Esophagus muscularis mucosa (tissue), 4 donors: ENCODE results near the gene PTPRE. TPM values are rescaled to one million over a fixed set of nuclear protein-coding genes. Genes with fewer than 3 reads are reported as not detected.

Experiments
- DNase-seq: peaks from one replicate; pipeline ENCODE4 v3.0.0-alpha.2; 2017; ENCODE audit errors: extremely low spot score
- H3K27ac ChIP-seq, 4 donors: fragments of 200-600 bp; sonication (generic); replicated peaks in 1 of 4; 1 replicate in 3 of 4; 2 replicates in 1 of 4; pipeline ENCODE4 v1.5.1; 2016 to 2019; ENCODE audit warnings: mild to moderate bottlenecking in 1 of 4
- H3K27me3 ChIP-seq, 4 donors: fragments of 200-600 bp; sonication (generic); one replicate each; pipeline versions ENCODE4 v1.5.1 to v1.6.0; 2016 to 2019
- H3K36me3 ChIP-seq, 4 donors: fragments of 200-600 bp; sonication (generic); one replicate each; pipeline ENCODE4 v1.5.1; 2016 to 2019
- H3K4me1 ChIP-seq, 4 donors: fragments of 200-600 bp; sonication (generic); one replicate each; pipeline ENCODE4 v1.5.1; 2016 to 2019
- H3K4me3 ChIP-seq, 4 donors: fragments of 200-600 bp; sonication (generic); 1 replicate in 2 of 4; 2 replicates in 2 of 4; pipeline ENCODE4 v1.5.1; 2016 to 2019; ENCODE audit warnings: mild to moderate bottlenecking in 4 of 4, moderate library complexity in 1 of 4
- H3K9me3 ChIP-seq, 4 donors: fragments of 200-600 bp; sonication (generic); 1 replicate in 3 of 4; 2 replicates in 1 of 4; pipeline ENCODE4 v1.5.1; 2016 to 2019
- CTCF ChIP-seq, 3 experiments: fragments of 200-600 bp in 2 of 3; fragments of 450-650 bp in 1 of 3; sonication (generic) in 2 of 3; IDR thresholded peaks; one replicate each; pipeline ENCODE4 v1.5.1; 2017 to 2019; ENCODE audit warnings: antibody characterized with exemption in 3 of 3, mild to moderate bottlenecking in 2 of 3, moderate library complexity in 1 of 3
- EP300 ChIP-seq: sonication (generic); formaldehyde crosslinking; IDR thresholded peaks from one replicate; pipeline ENCODE4 v1.6.1; 2017; ENCODE audit warnings: antibody characterized with exemption
- POLR2A ChIP-seq: fragments of 450-650 bp; IDR thresholded peaks from one replicate; pipeline ENCODE4 v1.6.1; 2017; ENCODE audit warnings: antibody characterized with exemption, moderate library complexity, mild to moderate bottlenecking, low read depth
- POLR2AphosphoS5 ChIP-seq, 2 donors: sonication (generic); formaldehyde crosslinking; IDR thresholded peaks; one replicate each; pipeline ENCODE4 v1.6.1; 2017; ENCODE audit warnings: antibody characterized with exemption in 2 of 2
- WGBS: methylation state at CpG from one replicate; pipeline ENCODE4 v1.1.5; 2018; 5-methylcytosine and 5-hydroxymethylcytosine counted together
- intact Hi-C: fragments of 100-400 bp; cut with DNase I; formaldehyde crosslinking; loops from one replicate; pipeline ENCODE4 v1.15.1; 2023
- total RNA-seq, 4 donors: library from RNA; depleted of rRNA; stranded (reverse); fragments of >200 nt; gene quantifications; one replicate each; pipeline versions ENCODE4 v1.1.0 to v1.2.1, GENCODE V29; 2016

Gene PTPRE
- total RNA-seq, 4 donors from 2014 or later: 8.7 to 22.4 (median 13.3) TPM

- H3K36me3 ChIP-seq: peaks cover 17 to 96% (median 47%) of the 10 kb centered on the region in 4 donors
- H3K27ac ChIP-seq: no peak overlapping the region
- 88% methylated on average over 14 of the region's 14 CpGs for WGBS
- TF ChIP-seq CTCF (IDR thresholded peaks at IDR 0.05) (no peak), POLR2AphosphoS5 (IDR thresholded peaks at IDR 0.05) (no peak), EP300 (no peak), POLR2A (no peak)
- H3K9me3 ChIP-seq: no peaks in the 10 kb centered on the region
- H3K4me3 ChIP-seq: no peak overlapping the region
- peaks cover 0 to 5% (median 3%) of the 10 kb centered on the region in 4 donors for H3K4me1 ChIP-seq
- H3K27me3 ChIP-seq: peaks cover 0 to 10% (median 0%) of the 10 kb centered on the region in 4 donors
- intact Hi-C loops: loop anchor here (10.0 kb wide), 1 partner anchor 168 kb away; the partner anchor contains the start of gene PTPRE
- no peak for DNase-seq
These were observed 166.2 kb downstream of the PTPRE start for GRCh38 chr10:128072941-128073645.

- 84% methylated on average over 2 of the region's 2 CpGs for WGBS
- no peak overlapping the region for H3K27ac ChIP-seq
- TF ChIP-seq POLR2A (no peak), EP300 (no peak), POLR2AphosphoS5 (IDR thresholded peaks at IDR 0.05) (no peak), CTCF (IDR thresholded peaks at IDR 0.05) (no peak)
- no peak overlapping the region for H3K4me3 ChIP-seq
- peaks cover 17 to 96% (median 50%) of the 10 kb centered on the region in 4 donors for H3K36me3 ChIP-seq
- H3K4me1 ChIP-seq: peaks cover 0 to 3% (median 3%) of the 10 kb centered on the region in 4 donors
- DNase-seq: no peak
- H3K9me3 ChIP-seq: no peaks in the 10 kb centered on the region
- intact Hi-C loops: loop anchor here (10.0 kb wide), 1 partner anchor 169 kb away; the partner anchor contains the start of gene PTPRE
- H3K27me3 ChIP-seq: peaks cover 0 to 18% (median 0%) of the 10 kb centered on the region in 4 donors
These were observed 167.0 kb downstream of the PTPRE start for GRCh38 chr10:128073890-128074289.

GRCh38 chr10:128074589-128074988 is 167.7 kb downstream of the PTPRE start:
- Histone ChIP-seq H3K27ac (no peak overlapping the region), H3K4me3 (no peak overlapping the region), H3K4me1 (peaks cover 0 to 1% (median 0%) of the 10 kb centered on the region in 4 donors), H3K36me3 (peaks cover 17 to 100% (median 50%) of the 10 kb centered on the region in 4 donors), H3K9me3 (no peaks in the 10 kb centered on the region), H3K27me3 (peaks cover 0 to 20% (median 0%) of the 10 kb centered on the region in 4 donors)
- intact Hi-C loops: loop anchor here (10.0 kb wide), 1 partner anchor 170 kb away; the partner anchor contains the start of gene PTPRE
- no peak for TF ChIP-seq EP300
- TF ChIP-seq CTCF (IDR thresholded peaks at IDR 0.05): no peak
- TF ChIP-seq POLR2A: no peak
- no peak for TF ChIP-seq POLR2AphosphoS5 (IDR thresholded peaks at IDR 0.05)
- 82% methylated on average over 5 of the region's 5 CpGs for WGBS
- no peak for DNase-seq

GRCh38 chr10:128077155-128077875 is 170.4 kb downstream of the PTPRE start:
- TF ChIP-seq POLR2AphosphoS5 (IDR thresholded peaks at IDR 0.05): no peak
- TF ChIP-seq CTCF (IDR thresholded peaks at IDR 0.05): no peak
- no peak for TF ChIP-seq POLR2A
- no peak for TF ChIP-seq EP300
- H3K4me3 ChIP-seq: no peak overlapping the region
- no peak overlapping the region for H3K27ac ChIP-seq
- intact Hi-C loops: loop anchor here (10.0 kb wide), 1 partner anchor 173 kb away; the partner anchor contains the start of gene PTPRE
- H3K36me3 ChIP-seq: peaks cover 8 to 89% (median 39%) of the 10 kb centered on the region in 4 donors
- no peak for DNase-seq
- H3K4me1 ChIP-seq: no peaks in the 10 kb centered on the region
- 87% methylated on average over 11 of the region's 21 CpGs for WGBS
- peaks cover 0 to 26% (median 0%) of the 10 kb centered on the region in 4 donors for H3K27me3 ChIP-seq
- no peaks in the 10 kb centered on the region for H3K9me3 ChIP-seq
